Spleen (tissue), 3 donors: Measurements from ENCODE around the gene ERICH6B.

ENCODE experiments used
- POLR2A ChIP-seq, 3 donors: fragments of 450-650 bp; IDR thresholded peaks; one replicate each; pipeline ENCODE4 v1.5.1; 2017; ENCODE audit warnings: antibody characterized with exemption in 3 of 3, mild to moderate bottlenecking in 1 of 3
- POLR2AphosphoS5 ChIP-seq, 3 donors: sonication (generic); formaldehyde crosslinking; IDR thresholded peaks; one replicate each; pipeline ENCODE4 v1.5.1; 2017; ENCODE audit warnings: antibody characterized with exemption in 3 of 3

DNA sequence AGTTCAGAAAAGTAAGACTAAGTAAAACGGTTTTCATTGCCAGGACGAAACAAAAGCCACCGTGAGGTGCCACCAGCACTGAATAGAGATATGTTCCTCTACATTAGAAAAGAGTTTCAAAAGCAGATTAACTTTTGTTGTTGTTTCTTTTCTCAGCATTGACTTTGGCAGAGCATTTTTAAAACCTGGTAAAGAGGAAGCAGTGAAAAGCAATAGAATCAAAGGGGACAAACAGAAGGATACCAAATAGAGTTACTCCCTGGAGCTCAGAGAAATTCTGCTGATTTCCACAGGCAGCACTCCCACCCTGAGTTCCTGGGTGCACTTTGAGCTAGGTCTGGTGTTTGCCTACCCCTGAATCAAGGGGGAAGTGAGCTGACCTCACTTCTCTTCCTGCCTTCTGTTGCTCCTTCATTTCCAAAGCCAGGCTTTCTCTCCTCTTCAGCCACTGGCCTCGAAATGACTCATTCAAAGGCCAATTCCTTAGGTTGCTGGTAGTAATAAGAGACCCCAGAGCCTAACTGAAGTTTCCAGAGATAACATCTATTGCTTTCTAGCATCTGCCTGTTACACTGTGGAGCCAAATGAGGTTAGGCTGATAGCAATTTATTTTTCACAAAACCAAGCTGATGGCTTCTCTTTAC is 11.3 kb upstream of the ERICH6B start:
- TF ChIP-seq POLR2A (IDR thresholded peaks at IDR 0.05) (no peak), POLR2AphosphoS5 (IDR thresholded peaks at IDR 0.05) (no peak)
